GM23338 (cell line): ENCODE results near the gene RBM3. TPM values are rescaled to one million over a fixed set of nuclear protein-coding genes. Genes with fewer than 3 reads are reported as not detected.

Experiments
- ATAC-seq: fragments of 200-7000 bp; cut with Tn5 transposase; 3 replicates; pipeline ENCODE4 v1.9.1; 2020
- DNase-seq: peaks from one replicate; pipeline ENCODE4 v3.0.0-alpha.2; 2015; ENCODE audit warnings: low spot score
- H2AFZ ChIP-seq: fragments of 200-600 bp; sonication (generic); 2 replicates; pipeline ENCODE4 v1.8.0; 2016; ENCODE audit warnings: antibody characterized with exemption, mild to moderate bottlenecking, moderate library complexity
- H3F3A ChIP-seq: fragments of 200-600 bp; sonication (generic); replicated peaks from 2 replicates; pipeline ENCODE4 v1.8.0; 2017; ENCODE audit warnings: antibody characterized with exemption, mixed run types, low read depth
- H3K27ac ChIP-seq: fragments of 200-600 bp; sonication (generic); 2 replicates; pipeline ENCODE4 v1.6.1; 2016; ENCODE audit warnings: low read depth
- H3K27me3 ChIP-seq: fragments of 200-600 bp; sonication (generic); 2 replicates; pipeline ENCODE4 v1.8.0; 2016; ENCODE audit warnings: mild to moderate bottlenecking, mixed run types, moderate library complexity; ENCODE audit not compliant: insufficient read depth
- H3K36me3 ChIP-seq: fragments of 200-600 bp; sonication (generic); 2 replicates; pipeline ENCODE4 v1.8.0; 2016; ENCODE audit warnings: mild to moderate bottlenecking; ENCODE audit not compliant: insufficient read depth
- H3K4me1 ChIP-seq: fragments of 200-600 bp; sonication (generic); 2 replicates; pipeline ENCODE4 v1.8.0; 2016; ENCODE audit warnings: mild to moderate bottlenecking, moderate library complexity; ENCODE audit not compliant: insufficient read depth
- H3K4me2 ChIP-seq: fragments of 200-600 bp; sonication (generic); 2 replicates; pipeline ENCODE4 v1.7.1; 2017; ENCODE audit warnings: mixed run types
- H3K4me3 ChIP-seq: fragments of 200-600 bp; sonication (generic); 2 replicates; pipeline ENCODE4 v1.6.1; 2016; ENCODE audit warnings: mixed run types
- H3K79me2 ChIP-seq: fragments of 200-600 bp; sonication (generic); replicated peaks from 2 replicates; pipeline ENCODE4 v1.8.0; 2017; ENCODE audit warnings: mild to moderate bottlenecking; ENCODE audit not compliant: insufficient read depth
- H3K9me2 ChIP-seq: fragments of 200-600 bp; sonication (generic); 2 replicates; pipeline ENCODE4 v1.8.0; 2017; ENCODE audit not compliant: insufficient read depth
- H4K20me1 ChIP-seq: fragments of 200-600 bp; sonication (generic); replicated peaks from 2 replicates; pipeline ENCODE4 v1.8.0; 2017; ENCODE audit warnings: mild to moderate bottlenecking; ENCODE audit not compliant: insufficient read depth
- H3K27ac Mint-ChIP-seq: 2 replicates; pipeline ENCODE4 v1.8.0; 2020; ENCODE audit warnings: inconsistent platforms, mild to moderate bottlenecking, moderate library complexity, mixed read lengths
- H3K27me3 Mint-ChIP-seq: 3 replicates; pipeline ENCODE4 v1.8.0; 2022; ENCODE audit warnings: low read depth, mild to moderate bottlenecking, moderate library complexity, mixed read lengths, inconsistent platforms; ENCODE audit not compliant: insufficient read depth, poor library complexity
- H3K36me3 Mint-ChIP-seq: 3 replicates; pipeline ENCODE4 v1.8.0; 2021; ENCODE audit warnings: low read depth, mild to moderate bottlenecking, inconsistent platforms, moderate library complexity, mixed read lengths
- H3K4me1 Mint-ChIP-seq: 3 replicates; pipeline ENCODE4 v1.8.0; 2020; ENCODE audit warnings: mild to moderate bottlenecking, inconsistent platforms, mixed read lengths
- H3K4me3 Mint-ChIP-seq: 3 replicates; pipeline ENCODE4 v1.8.0; 2021; ENCODE audit warnings: moderate library complexity, mild to moderate bottlenecking, inconsistent platforms, mixed read lengths
- H3K9me3 Mint-ChIP-seq: 3 replicates; pipeline ENCODE4 v1.8.0; 2020; ENCODE audit warnings: moderate library complexity, mild to moderate bottlenecking, inconsistent platforms, mixed read lengths
- CREB1 ChIP-seq: fragments of 250-450 bp; sonication (Bioruptor Pico); IDR thresholded peaks from 2 replicates; pipeline ENCODE4 v1.5.0; 2020; ENCODE audit warnings: low read depth, mild to moderate bottlenecking, moderate library complexity
- ETS1 ChIP-seq: IDR thresholded peaks from 2 replicates; pipeline ENCODE4 v1.6.1; 2016; ENCODE audit warnings: antibody characterized with exemption
- EZH2 ChIP-seq: fragments of 200-600 bp; sonication (generic); IDR thresholded peaks from one replicate; pipeline ENCODE4 v1.8.0; 2017; ENCODE audit warnings: antibody characterized with exemption, mild to moderate bottlenecking, low read depth; ENCODE audit not compliant: unreplicated experiment
- EZH2phosphoT487 ChIP-seq: fragments of 200-600 bp; sonication (generic); IDR thresholded peaks from one replicate; pipeline ENCODE4 v1.8.1; 2018; ENCODE audit warnings: antibody characterized with exemption; ENCODE audit not compliant: unreplicated experiment
- JUNB ChIP-seq: IDR thresholded peaks from one replicate; pipeline ENCODE4 v1.6.1; 2016; ENCODE audit warnings: antibody characterized with exemption; ENCODE audit not compliant: unreplicated experiment
- POLR2AphosphoS5 ChIP-seq: IDR thresholded peaks from 2 replicates; pipeline ENCODE4 v1.6.1; 2016; ENCODE audit warnings: antibody characterized with exemption, low read depth
- STAT1 ChIP-seq: IDR thresholded peaks from one replicate; pipeline ENCODE4 v1.6.1; 2016; ENCODE audit warnings: antibody characterized with exemption; ENCODE audit not compliant: unreplicated experiment
- ZNF331 ChIP-seq: fragments of 250-450 bp; sonication (Bioruptor Pico); IDR thresholded peaks from 2 replicates; pipeline ENCODE4 v1.5.0; 2020; ENCODE audit warnings: low read depth, mild to moderate bottlenecking, moderate library complexity
- ZNF462 ChIP-seq: fragments of 250-450 bp; sonication (Bioruptor Pico); IDR thresholded peaks from 2 replicates; pipeline ENCODE4 v1.5.0; 2020; ENCODE audit warnings: mild to moderate bottlenecking, moderate library complexity
- long read RNA-seq: library from polyadenylated mRNA; unstranded; transcript quantifications from one replicate; pipeline ENCODE4 v2.0.0, GENCODE V29; 2020; ENCODE audit not compliant: unreplicated experiment
- polyA plus RNA-seq: library from polyadenylated mRNA; unstranded; fragments of >200 nt; fragmentation: Nextera tagmentation; extraction: Ambion mirVana; gene quantifications from 2 replicates; pipeline ENCODE4 v1.2.1, GENCODE V29; 2016
- total RNA-seq: library from RNA; depleted of rRNA; stranded (reverse); fragments of >200 nt; shearing (Covaris generic); gene quantifications from 2 replicates; pipeline ENCODE4 v1.2.3, GENCODE V29; 2014; rRNA removed
- TF ChIP-seq, protein P1 (sequence below), 2 experiments: fragments of 200-600 bp in 1 of 2; sonication (generic) in 1 of 2; conservative IDR thresholded peaks; 2 replicates each; pipeline versions ENCODE4 v1.5.1 to v1.6.1; 2016 to 2017; ENCODE audit warnings: antibody characterized with exemption in 2 of 2, low read depth in 2 of 2, mild to moderate bottlenecking in 2 of 2, moderate library complexity in 1 of 2

Gene RBM3
- total RNA-seq (103 and 114 TPM in 2 replicates), polyA plus RNA-seq (71.8 and 77.5 TPM in 2 replicates)
- long read RNA-seq, transcript RBM3-203 (7 exons, 2,162 nt) = major isoform, 110 of 129 reads
- long read RNA-seq, partial matches to known transcripts = 5 of 129 reads
- long read RNA-seq, other reads (novel, unspliced or antisense) = 8 of 129 reads

DNA sequence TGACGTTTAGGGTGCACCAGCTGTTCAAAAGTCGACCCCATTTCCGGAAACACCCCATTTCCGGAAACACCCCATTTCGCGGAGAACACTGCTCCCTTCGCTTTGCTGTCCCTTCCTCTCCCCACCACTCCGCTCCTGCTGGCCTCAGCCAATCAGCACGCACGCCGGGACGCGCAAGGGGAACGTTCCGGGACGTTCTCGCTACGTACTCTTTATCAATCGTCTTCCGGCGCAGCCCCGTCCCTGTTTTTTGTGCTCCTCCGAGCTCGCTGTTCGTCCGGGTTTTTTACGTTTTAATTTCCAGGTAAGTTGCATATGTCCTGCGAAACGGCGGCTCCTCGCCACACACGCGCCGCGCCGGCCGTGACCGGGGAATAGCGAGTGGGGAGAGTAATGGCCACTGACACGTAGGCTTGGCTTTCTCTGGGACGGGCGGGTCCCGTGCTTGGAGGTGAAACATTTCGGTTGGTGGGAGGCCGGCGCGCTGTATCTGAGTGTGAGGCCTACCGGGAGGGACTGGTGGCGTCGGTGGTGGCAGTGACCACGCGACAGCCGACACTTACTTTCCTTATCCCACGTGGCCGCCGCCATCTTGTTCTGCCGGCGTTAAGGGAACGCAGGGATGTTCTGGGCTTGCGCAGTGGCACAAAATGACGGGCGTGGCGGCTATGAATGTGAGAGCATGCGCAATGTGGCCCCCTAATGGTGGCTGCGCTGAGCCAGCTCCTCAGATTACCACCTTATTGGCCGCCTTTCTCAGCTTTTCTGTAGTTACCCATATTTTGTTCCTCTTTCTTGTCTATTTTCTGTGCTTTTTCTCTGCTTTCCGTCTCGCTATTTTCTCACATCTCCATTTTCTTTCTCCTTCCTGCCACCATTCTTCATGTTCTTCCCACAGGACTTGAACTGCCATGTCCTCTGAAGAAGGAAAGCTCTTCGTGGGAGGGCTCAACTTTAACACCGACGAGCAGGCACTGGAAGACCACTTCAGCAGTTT is at the start of gene RBM3:
Gene RBM3, plus strand, starts transcription at position 215 of the 997 bp plus-strand sequence. Its CDS starts 697 bp downstream, at position 912.
- peaks cover 6% of the 10 kb centered on the region for H3K27me3 Mint-ChIP-seq
- peak; percentile 96 for ATAC-seq

More for the DNA sequence above, at the start of gene RBM3:
- Histone ChIP-seq H3K36me3 (peaks cover 32% of the 10 kb centered on the region), H3K9me2 (no peaks in the 10 kb centered on the region), H3K79me2 (peaks cover 13% of the 10 kb centered on the region), H4K20me1 (no peaks in the 10 kb centered on the region; the same call in 1 of the 2 replicates), H3K4me3 (peak within 1 kb of the TSS; percentile 73), H3K4me2 (peak within 1 kb of the TSS; percentile 87), H3K4me1 (no peaks in the 10 kb centered on the region), H3K27me3 (no peaks in the 10 kb centered on the region), H3K27ac (peak within 1 kb of the TSS; percentile 95), H3F3A (peaks cover 9% of the 10 kb centered on the region; the same call in 1 of the 2 replicates), H2AFZ (no peak within 1 kb of the TSS)
- Mint-ChIP-seq H3K27ac (peak within 1 kb of the TSS; percentile 100), H3K9me3 (no peaks in the 10 kb centered on the region), H3K4me1 (peaks cover 9% of the 10 kb centered on the region; the same call in 2 of the 3 replicates), H3K4me3 (peak within 1 kb of the TSS; percentile 94), H3K36me3 (peaks cover 52% of the 10 kb centered on the region)
- no peak for TF ChIP-seq ZNF462 (CRISPR knock-in tag)
- peak; percentile 61 for TF ChIP-seq CREB1 (CRISPR knock-in tag)
- no peak for TF ChIP-seq EZH2
- TF ChIP-seq, protein P1, sequence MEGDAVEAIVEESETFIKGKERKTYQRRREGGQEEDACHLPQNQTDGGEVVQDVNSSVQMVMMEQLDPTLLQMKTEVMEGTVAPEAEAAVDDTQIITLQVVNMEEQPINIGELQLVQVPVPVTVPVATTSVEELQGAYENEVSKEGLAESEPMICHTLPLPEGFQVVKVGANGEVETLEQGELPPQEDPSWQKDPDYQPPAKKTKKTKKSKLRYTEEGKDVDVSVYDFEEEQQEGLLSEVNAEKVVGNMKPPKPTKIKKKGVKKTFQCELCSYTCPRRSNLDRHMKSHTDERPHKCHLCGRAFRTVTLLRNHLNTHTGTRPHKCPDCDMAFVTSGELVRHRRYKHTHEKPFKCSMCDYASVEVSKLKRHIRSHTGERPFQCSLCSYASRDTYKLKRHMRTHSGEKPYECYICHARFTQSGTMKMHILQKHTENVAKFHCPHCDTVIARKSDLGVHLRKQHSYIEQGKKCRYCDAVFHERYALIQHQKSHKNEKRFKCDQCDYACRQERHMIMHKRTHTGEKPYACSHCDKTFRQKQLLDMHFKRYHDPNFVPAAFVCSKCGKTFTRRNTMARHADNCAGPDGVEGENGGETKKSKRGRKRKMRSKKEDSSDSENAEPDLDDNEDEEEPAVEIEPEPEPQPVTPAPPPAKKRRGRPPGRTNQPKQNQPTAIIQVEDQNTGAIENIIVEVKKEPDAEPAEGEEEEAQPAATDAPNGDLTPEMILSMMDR (conservative IDR thresholded peaks at IDR 0.05; ENCODE audit: low read depth in 2 of 2) = peak; percentile 36 to 37
- TF ChIP-seq POLR2AphosphoS5 = peak; percentile 67
- TF ChIP-seq ZNF331 (CRISPR knock-in tag) = no peak
- TF ChIP-seq ETS1 = peak; percentile 55
- no peak for TF ChIP-seq EZH2phosphoT487
- no peak for TF ChIP-seq JUNB
- no peak for TF ChIP-seq STAT1
- peak; percentile 91 for DNase-seq
